Measurements from ENCODE around the gene RFLNA.

GRCh38 chr12:124317400-124317799 is 22.5 kb downstream of the RFLNA start:
- TF ChIP-seq EZH2 (IDR thresholded peaks at IDR 0.05; ENCODE audit: borderline replicate concordance, low read length) = no peak
- TF ChIP-seq, protein P1, sequence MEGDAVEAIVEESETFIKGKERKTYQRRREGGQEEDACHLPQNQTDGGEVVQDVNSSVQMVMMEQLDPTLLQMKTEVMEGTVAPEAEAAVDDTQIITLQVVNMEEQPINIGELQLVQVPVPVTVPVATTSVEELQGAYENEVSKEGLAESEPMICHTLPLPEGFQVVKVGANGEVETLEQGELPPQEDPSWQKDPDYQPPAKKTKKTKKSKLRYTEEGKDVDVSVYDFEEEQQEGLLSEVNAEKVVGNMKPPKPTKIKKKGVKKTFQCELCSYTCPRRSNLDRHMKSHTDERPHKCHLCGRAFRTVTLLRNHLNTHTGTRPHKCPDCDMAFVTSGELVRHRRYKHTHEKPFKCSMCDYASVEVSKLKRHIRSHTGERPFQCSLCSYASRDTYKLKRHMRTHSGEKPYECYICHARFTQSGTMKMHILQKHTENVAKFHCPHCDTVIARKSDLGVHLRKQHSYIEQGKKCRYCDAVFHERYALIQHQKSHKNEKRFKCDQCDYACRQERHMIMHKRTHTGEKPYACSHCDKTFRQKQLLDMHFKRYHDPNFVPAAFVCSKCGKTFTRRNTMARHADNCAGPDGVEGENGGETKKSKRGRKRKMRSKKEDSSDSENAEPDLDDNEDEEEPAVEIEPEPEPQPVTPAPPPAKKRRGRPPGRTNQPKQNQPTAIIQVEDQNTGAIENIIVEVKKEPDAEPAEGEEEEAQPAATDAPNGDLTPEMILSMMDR (IDR thresholded peaks at IDR 0.05; ENCODE audit: low read length) = no peak
